ENCODE measurements around the gene MMADHC. TPM values are rescaled to one million over a fixed set of nuclear protein-coding genes. Genes with fewer than 3 reads are reported as not detected.

Gene MMADHC
- total RNA-seq, 1 experiment from 2014 or later: 130 TPM

DNA sequence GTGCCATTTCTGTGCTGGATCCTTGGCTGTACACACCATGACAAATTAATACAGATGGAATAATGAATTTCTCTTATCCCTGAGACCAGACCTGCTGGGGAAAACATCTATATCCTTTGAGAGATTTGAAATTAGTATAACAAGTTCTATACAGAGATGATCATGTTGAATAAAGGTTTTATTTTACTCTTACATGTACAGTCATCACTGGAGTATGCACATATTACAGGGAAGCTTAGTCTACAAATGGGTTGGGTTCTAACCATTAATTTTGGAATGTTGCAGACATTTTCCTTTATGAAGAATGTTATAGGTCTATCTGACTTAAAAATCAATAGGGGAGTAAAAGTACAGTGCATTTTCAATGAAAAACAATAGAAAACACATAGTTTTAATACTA lies 29.9 kb upstream of the MMADHC start:
- Histone ChIP-seq H4K20me1 (ENCODE audit: low read length) (no peaks in the 10 kb centered on the region), H3K9me2 (replicated peaks; ENCODE audit: low read length) (no peaks in the 10 kb centered on the region), H3K4me3 (ENCODE audit: low read length) (no peak overlapping the region), H3F3A (ENCODE audit: low read length, unreplicated experiment) (no peaks in the 10 kb centered on the region), H3K4me1 (ENCODE audit: insufficient read depth, low read length) (peaks cover 20% of the 10 kb centered on the region), H3K27me3 (ENCODE audit: low read length) (no peaks in the 10 kb centered on the region), H3K79me2 (ENCODE audit: low read length) (no peaks in the 10 kb centered on the region), H2AFZ (ENCODE audit: low read length) (no peak overlapping the region), H3K9ac (ENCODE audit: low read length) (no peak overlapping the region), H3K9me3 (ENCODE audit: low read length) (no peaks in the 10 kb centered on the region), H3K4me2 (ENCODE audit: low read length) (peak overlapping the region; percentile 27), H3K27ac (ENCODE audit: low read length) (0 out of 2 replicates have a peak overlapping the region, but pooled peaks have one; percentile 9), H3K36me3 (ENCODE audit: low read depth, low read length) (no peaks in the 10 kb centered on the region)
- intact Hi-C loops (cut with micrococcal nuclease): loop anchor here (5.0 kb wide), 1 partner anchor 100 kb away; no protein-coding TSS in a partner anchor
- ChIA-PET CTCF (no interaction called here), POLR2A (ENCODE audit: unreplicated experiment) (no interaction called here)
- ATAC-seq: peak; percentile 94
- no TSS peak for BruUV-seq (replicated peaks)
- DNase-seq: peak; percentile 74
- TF ChIP-seq EZH2phosphoT487 (IDR thresholded peaks at IDR 0.05; ENCODE audit: borderline replicate concordance, low read length) (no peak), EZH2 (IDR thresholded peaks at IDR 0.05; ENCODE audit: low read length, unreplicated experiment) (no peak)
- TF ChIP-seq, protein P1, sequence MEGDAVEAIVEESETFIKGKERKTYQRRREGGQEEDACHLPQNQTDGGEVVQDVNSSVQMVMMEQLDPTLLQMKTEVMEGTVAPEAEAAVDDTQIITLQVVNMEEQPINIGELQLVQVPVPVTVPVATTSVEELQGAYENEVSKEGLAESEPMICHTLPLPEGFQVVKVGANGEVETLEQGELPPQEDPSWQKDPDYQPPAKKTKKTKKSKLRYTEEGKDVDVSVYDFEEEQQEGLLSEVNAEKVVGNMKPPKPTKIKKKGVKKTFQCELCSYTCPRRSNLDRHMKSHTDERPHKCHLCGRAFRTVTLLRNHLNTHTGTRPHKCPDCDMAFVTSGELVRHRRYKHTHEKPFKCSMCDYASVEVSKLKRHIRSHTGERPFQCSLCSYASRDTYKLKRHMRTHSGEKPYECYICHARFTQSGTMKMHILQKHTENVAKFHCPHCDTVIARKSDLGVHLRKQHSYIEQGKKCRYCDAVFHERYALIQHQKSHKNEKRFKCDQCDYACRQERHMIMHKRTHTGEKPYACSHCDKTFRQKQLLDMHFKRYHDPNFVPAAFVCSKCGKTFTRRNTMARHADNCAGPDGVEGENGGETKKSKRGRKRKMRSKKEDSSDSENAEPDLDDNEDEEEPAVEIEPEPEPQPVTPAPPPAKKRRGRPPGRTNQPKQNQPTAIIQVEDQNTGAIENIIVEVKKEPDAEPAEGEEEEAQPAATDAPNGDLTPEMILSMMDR (conservative IDR thresholded peaks at IDR 0.05; ENCODE audit: low read depth, low read length): no peak

DNA sequence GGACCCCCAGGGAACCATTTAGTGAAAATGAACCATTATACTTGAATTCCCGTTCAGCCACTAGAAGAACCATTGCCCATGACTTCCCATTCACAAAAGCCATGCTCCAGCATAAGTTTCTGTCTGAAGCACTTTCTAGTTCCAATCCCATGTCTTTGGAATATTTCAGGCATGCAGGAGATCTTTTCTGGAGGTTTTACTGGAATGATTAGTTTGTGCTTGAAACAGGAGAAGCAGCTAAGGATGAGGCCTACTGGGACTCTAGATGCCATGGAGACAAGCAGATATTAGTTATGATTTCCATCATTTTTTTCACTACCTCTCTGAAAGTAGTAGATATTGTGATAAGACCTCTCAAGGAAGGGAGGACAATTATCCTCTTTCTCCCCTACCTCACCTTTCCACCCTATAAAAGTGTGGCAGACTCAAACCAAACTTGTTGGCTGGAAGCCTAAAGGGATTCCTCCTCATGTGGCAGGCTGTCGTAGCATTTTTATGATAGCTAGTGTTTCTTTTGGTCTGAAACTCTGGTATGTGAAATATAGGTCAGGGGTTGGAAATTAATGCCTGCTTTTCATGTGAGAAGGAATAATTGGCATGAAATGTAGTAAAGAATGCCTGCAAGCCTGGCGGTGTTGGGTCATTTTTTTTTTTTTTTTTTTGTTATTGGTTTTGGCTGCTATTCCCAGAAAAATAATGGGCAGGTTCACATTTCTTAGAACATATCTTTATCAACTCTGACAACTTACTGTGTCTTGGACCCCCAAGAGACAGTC lies 29.3 kb upstream of the MMADHC start:
- H3F3A ChIP-seq (ENCODE audit: low read length, unreplicated experiment): no peaks in the 10 kb centered on the region
- intact Hi-C loops (cut with micrococcal nuclease): loop anchor here (5.0 kb wide), 1 partner anchor 100 kb away; no protein-coding TSS in a partner anchor
- H3K4me1 ChIP-seq (ENCODE audit: insufficient read depth, low read length): peaks cover 26% of the 10 kb centered on the region
- no peak overlapping the region for H2AFZ ChIP-seq (ENCODE audit: low read length)
- CTCF ChIA-PET: no interaction called here
- no peaks in the 10 kb centered on the region for H3K9me2 ChIP-seq (replicated peaks; ENCODE audit: low read length)
- H3K4me3 ChIP-seq (ENCODE audit: low read length): no peak overlapping the region
- no peak overlapping the region for H3K9ac ChIP-seq (ENCODE audit: low read length)
- TF ChIP-seq, protein P1 (conservative IDR thresholded peaks at IDR 0.05; ENCODE audit: low read depth, low read length): no peak
- TF ChIP-seq EZH2 (IDR thresholded peaks at IDR 0.05; ENCODE audit: low read length, unreplicated experiment) (no peak), EZH2phosphoT487 (IDR thresholded peaks at IDR 0.05; ENCODE audit: borderline replicate concordance, low read length) (no peak)
- 0 out of 2 replicates have a peak overlapping the region, but pooled peaks have one; percentile 9 for H3K27ac ChIP-seq (ENCODE audit: low read length)
- H3K9me3 ChIP-seq (ENCODE audit: low read length): no peaks in the 10 kb centered on the region
- H3K79me2 ChIP-seq (ENCODE audit: low read length): no peaks in the 10 kb centered on the region
- peak; percentile 71 for DNase-seq
- peak; percentile 41 for ATAC-seq
- BruUV-seq (replicated peaks): no TSS peak
- H3K4me2 ChIP-seq (ENCODE audit: low read length): peak overlapping the region; percentile 27
- no peaks in the 10 kb centered on the region for H3K27me3 ChIP-seq (ENCODE audit: low read length)
- no peaks in the 10 kb centered on the region for H4K20me1 ChIP-seq (ENCODE audit: low read length)
- no peaks in the 10 kb centered on the region for H3K36me3 ChIP-seq (ENCODE audit: low read depth, low read length)
- POLR2A ChIA-PET (ENCODE audit: unreplicated experiment): interaction anchor here (0.5 to 0.6 kb wide), 3 partner anchors 41 to 116 kb away, joined by 3 to 4 read pairs (median 3); no protein-coding TSS in a partner anchor

DNA sequence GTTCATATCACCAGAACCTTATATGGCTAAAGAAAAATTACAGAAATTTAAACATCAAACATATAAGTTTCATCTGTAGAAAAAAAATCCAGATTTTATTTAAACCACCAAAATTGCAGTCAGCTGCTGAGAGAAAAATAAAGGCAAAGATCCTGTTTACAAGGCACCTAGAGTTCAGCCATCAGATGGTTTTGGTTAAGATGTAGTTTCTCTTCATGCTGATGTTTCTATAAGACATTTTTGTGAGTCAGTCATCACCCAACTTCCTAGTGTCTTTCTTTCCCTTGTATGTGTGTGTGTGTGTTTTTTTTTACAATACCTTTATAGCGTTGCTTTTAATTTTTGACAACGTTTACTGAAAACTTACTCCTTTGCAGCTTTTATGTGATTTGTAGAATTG lies 26.1 kb upstream of the MMADHC start:
- intact Hi-C loops (cut with micrococcal nuclease): no loop called here
- no peaks in the 10 kb centered on the region for H3K9me2 ChIP-seq (replicated peaks; ENCODE audit: low read length)
- H3K27ac ChIP-seq (ENCODE audit: low read length): no peak overlapping the region
- ChIA-PET POLR2A (ENCODE audit: unreplicated experiment) (no interaction called here), CTCF (no interaction called here)
- no TSS peak for BruUV-seq (replicated peaks)
- peaks cover 28% of the 10 kb centered on the region for H3K4me1 ChIP-seq (ENCODE audit: insufficient read depth, low read length)
- H3K4me3 ChIP-seq (ENCODE audit: low read length): no peak overlapping the region
- no peaks in the 10 kb centered on the region for H3K79me2 ChIP-seq (ENCODE audit: low read length)
- ATAC-seq: no peak
- no peak overlapping the region for H3K9ac ChIP-seq (ENCODE audit: low read length)
- TF ChIP-seq, protein P1 (conservative IDR thresholded peaks at IDR 0.05; ENCODE audit: low read depth, low read length): no peak
- TF ChIP-seq EZH2 (IDR thresholded peaks at IDR 0.05; ENCODE audit: low read length, unreplicated experiment) (no peak), EZH2phosphoT487 (IDR thresholded peaks at IDR 0.05; ENCODE audit: borderline replicate concordance, low read length) (no peak)
- H3F3A ChIP-seq (ENCODE audit: low read length, unreplicated experiment): no peaks in the 10 kb centered on the region
- H4K20me1 ChIP-seq (ENCODE audit: low read length): no peaks in the 10 kb centered on the region
- no peak overlapping the region for H2AFZ ChIP-seq (ENCODE audit: low read length)
- no peak overlapping the region for H3K4me2 ChIP-seq (ENCODE audit: low read length)
- no peaks in the 10 kb centered on the region for H3K36me3 ChIP-seq (ENCODE audit: low read depth, low read length)
- H3K9me3 ChIP-seq (ENCODE audit: low read length): no peaks in the 10 kb centered on the region
- DNase-seq: no peak
- H3K27me3 ChIP-seq (ENCODE audit: low read length): no peaks in the 10 kb centered on the region
